GM12873 (cell line): ENCODE results near the gene INPP5F.

Experiments used
- TF ChIP-seq, protein P1 (sequence below): IDR thresholded peaks from 2 replicates; pipeline ENCODE4 v1.5.1; 2012; ENCODE audit warnings: low read depth, mild to moderate bottlenecking, moderate library complexity, low read length, control low read depth; ENCODE audit not compliant: insufficient read depth; ENCODE audit errors: missing control alignments

The INPP5F gene

GRCh38 chr10:119713744-119714483 is 11.9 kb upstream of the INPP5F start:
- TF ChIP-seq, protein P1, sequence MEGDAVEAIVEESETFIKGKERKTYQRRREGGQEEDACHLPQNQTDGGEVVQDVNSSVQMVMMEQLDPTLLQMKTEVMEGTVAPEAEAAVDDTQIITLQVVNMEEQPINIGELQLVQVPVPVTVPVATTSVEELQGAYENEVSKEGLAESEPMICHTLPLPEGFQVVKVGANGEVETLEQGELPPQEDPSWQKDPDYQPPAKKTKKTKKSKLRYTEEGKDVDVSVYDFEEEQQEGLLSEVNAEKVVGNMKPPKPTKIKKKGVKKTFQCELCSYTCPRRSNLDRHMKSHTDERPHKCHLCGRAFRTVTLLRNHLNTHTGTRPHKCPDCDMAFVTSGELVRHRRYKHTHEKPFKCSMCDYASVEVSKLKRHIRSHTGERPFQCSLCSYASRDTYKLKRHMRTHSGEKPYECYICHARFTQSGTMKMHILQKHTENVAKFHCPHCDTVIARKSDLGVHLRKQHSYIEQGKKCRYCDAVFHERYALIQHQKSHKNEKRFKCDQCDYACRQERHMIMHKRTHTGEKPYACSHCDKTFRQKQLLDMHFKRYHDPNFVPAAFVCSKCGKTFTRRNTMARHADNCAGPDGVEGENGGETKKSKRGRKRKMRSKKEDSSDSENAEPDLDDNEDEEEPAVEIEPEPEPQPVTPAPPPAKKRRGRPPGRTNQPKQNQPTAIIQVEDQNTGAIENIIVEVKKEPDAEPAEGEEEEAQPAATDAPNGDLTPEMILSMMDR: no peak

GRCh38 chr10:119714484-119714816 is 11.4 kb upstream of the INPP5F start:
- TF ChIP-seq, protein P1: no peak

- TF ChIP-seq, protein P1: no peak
Observed at GRCh38 chr10:119715628-119716505, 10.0 kb upstream of the INPP5F start.

DNA sequence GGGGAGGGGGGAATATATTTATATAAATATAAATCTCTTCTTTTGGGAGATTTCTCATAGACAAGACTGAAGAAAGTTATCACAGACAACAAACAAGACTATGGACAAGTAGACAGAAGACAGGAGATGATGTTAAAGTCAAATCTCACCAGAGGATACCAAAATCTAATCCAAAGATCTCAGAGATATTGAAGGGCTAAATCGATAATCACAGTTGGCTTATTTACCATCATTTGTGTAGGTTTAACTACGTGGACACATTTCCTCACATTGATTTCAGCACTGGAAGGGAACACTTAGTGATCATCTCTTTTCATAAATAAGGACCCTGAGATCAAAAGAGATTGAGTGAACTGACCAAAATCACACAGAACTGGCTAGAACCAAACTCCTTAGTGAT is 2.7 kb upstream of the INPP5F start:
- TF ChIP-seq, protein P1: no peak

DNA sequence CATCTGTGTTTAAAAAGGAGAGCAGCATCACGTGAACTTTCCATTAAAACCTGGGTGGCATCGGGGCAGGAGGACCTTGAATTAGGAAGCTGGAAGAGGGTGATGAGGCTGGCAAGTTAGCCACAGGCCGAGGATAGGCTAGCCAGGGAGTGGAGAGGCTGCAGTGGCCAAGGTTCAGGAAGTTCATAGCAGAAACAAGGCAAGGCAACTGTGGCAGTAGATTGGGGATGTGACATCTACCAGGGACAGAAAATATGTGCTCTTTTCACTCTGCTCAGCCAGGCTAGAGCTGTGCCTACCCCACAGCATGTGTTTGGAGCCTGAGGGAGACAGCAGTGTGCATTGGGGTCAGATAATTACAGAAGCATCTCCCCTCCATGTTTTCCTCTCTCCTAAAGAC is 2.2 kb upstream of the INPP5F start:
- TF ChIP-seq, protein P1: no peak

GRCh38 chr10:119724593-119725516 is 995 bp upstream of the INPP5F start:
- TF ChIP-seq, protein P1: no peak

GRCh38 chr10:119725517-119725827 is 378 bp upstream of the INPP5F start:
- TF ChIP-seq, protein P1: no peak
